SIG-M5 treated with dmso at 0.1 percent for 504 hours (cell line): Measurements from ENCODE around the gene GPR119.
"Not testable (repeated sequence)": the region's sequence is repeated elsewhere in the genome, so short reads cannot be mapped to it uniquely, and the experiment has no call there.

Experiments
- DNase-seq: peaks from one replicate; lab custom pipeline; 2025; ENCODE audit not compliant: unreplicated experiment; lab: John Stamatoyannopoulos, UW

The GPR119 gene

GRCh38 chrX:130339408-130340222 is 45.9 kb downstream of the GPR119 start, which contains the start of gene SLC25A14:
SLC25A14 (plus strand) TSS chrX:130339919; CDS start chrX:130340279, 360 bp downstream.
- peak; percentile 73 for DNase-seq

GRCh38 chrX:130338869-130339268 is 46.6 kb downstream of the GPR119 start:
- not testable (repeated sequence) for DNase-seq

DNA sequence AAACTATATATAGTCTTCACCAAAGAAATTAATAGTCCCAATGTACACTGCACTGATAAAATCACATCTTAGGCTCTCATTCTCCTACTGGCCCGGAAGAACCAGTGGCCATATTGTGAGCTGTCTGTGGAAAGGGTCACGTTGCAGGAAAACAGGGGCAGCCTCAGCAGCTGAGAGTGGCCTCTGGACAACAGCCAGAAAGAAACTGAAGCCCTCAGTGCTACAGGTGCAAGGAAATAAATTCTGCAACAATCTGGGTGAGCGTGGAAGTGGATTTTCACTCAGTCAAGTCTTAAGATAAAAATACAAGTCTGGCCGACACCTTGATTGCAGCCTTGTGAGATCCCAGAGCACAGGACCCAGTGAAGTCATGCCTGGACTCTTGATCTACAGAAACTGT is 48.9 kb downstream of the GPR119 start:
- no peak for DNase-seq
